IMR-90 (cell line): ENCODE data around the gene RNF38. TPM values are rescaled to one million over a fixed set of nuclear protein-coding genes. Genes with fewer than 3 reads are reported as not detected.

Experiments
- ATAC-seq: fragments of 200-7000 bp; cut with Tn5 transposase; 2 replicates; pipeline ENCODE4 v1.9.1; 2020; ENCODE audit warnings: low read depth, mild to moderate bottlenecking, moderate library complexity
- BruUV-seq: library from RNA; stranded (reverse); fragments of 400-500 nt; replicated peaks from 2 replicates; lab custom pipeline; 2021; lab: Mats Ljungman, UMichigan
- CTCF ChIA-PET: fragments of 300-600 bp; formaldehyde crosslinking; extraction: SDS; loops from one replicate; lab custom pipeline; 2021; ENCODE audit warnings: antibody characterized with exemption; lab: Yijun Ruan, JAX
- POLR2A ChIA-PET: fragments of 300-600 bp; sonication (Branson Sonifier 250); formaldehyde crosslinking; loops from one replicate; lab custom pipeline; 2022; ENCODE audit warnings: antibody characterized with exemption; ENCODE audit not compliant: unreplicated experiment; lab: Charles Lee
- DNase-seq: peaks from one replicate; pipeline ENCODE4 v3.0.0; 2013
- H2AFZ ChIP-seq: replicated peaks from 2 replicates; pipeline ENCODE3; 2013; ENCODE audit warnings: low read length, mild to moderate bottlenecking; ENCODE audit not compliant: poor library complexity
- H2AK5ac ChIP-seq: 2 replicates; pipeline ENCODE4 v1.6.1; 2013; ENCODE audit warnings: low read depth, low read length, inconsistent platforms
- H2AK9ac ChIP-seq: replicated peaks from 2 replicates; pipeline ENCODE3; 2013; ENCODE audit warnings: mild to moderate bottlenecking, low read depth, low read length, moderate library complexity; ENCODE audit not compliant: poor library complexity
- H2BK120ac ChIP-seq: 2 replicates; pipeline ENCODE4 v1.6.1; 2013; ENCODE audit warnings: low read depth, low read length, inconsistent platforms
- H2BK15ac ChIP-seq: 3 replicates; pipeline ENCODE4 v1.6.1; 2013; ENCODE audit warnings: low read depth, low read length, inconsistent platforms
- H2BK20ac ChIP-seq: 2 replicates; pipeline ENCODE4 v1.6.1; 2013; ENCODE audit warnings: low read depth, mild to moderate bottlenecking, inconsistent platforms, low read length, moderate library complexity
- H2BK5ac ChIP-seq: 2 replicates; pipeline ENCODE4 v1.6.1; 2013; ENCODE audit warnings: mild to moderate bottlenecking, low read depth, low read length, inconsistent platforms; ENCODE audit not compliant: poor library complexity, severe bottlenecking
- H3K14ac ChIP-seq: replicated peaks from 2 replicates; pipeline ENCODE4 v1.6.1; 2013; ENCODE audit warnings: low read depth, low read length, inconsistent platforms
- H3K18ac ChIP-seq: 2 replicates; pipeline ENCODE4 v1.6.1; 2013; ENCODE audit warnings: low read depth, low read length, control low read depth
- H3K23ac ChIP-seq: 2 replicates; pipeline ENCODE4 v1.6.1; 2013; ENCODE audit warnings: low read depth, low read length, inconsistent platforms
- H3K27ac ChIP-seq: 2 replicates; pipeline ENCODE4 v1.5.1; 2013; ENCODE audit warnings: mild to moderate bottlenecking, control low read depth, low read length; ENCODE audit not compliant: insufficient read depth
- H3K27me3 ChIP-seq: 2 replicates; pipeline ENCODE4 v1.6.1; 2013; ENCODE audit warnings: low read length; ENCODE audit not compliant: control insufficient read depth, insufficient read depth
- H3K36me3 ChIP-seq: 2 replicates; pipeline ENCODE4 v1.6.1; 2013; ENCODE audit warnings: low read length, mixed read lengths; ENCODE audit not compliant: control insufficient read depth, insufficient read depth
- H3K4ac ChIP-seq: 2 replicates; pipeline ENCODE4 v1.6.1; 2013; ENCODE audit warnings: low read depth, low read length, inconsistent platforms
- H3K4me1 ChIP-seq: 2 replicates; pipeline ENCODE4 v1.6.1; 2013; ENCODE audit warnings: low read length, mixed read lengths; ENCODE audit not compliant: control insufficient read depth, insufficient read depth
- H3K4me2 ChIP-seq: 2 replicates; pipeline ENCODE4 v1.6.1; 2013; ENCODE audit warnings: low read depth, mild to moderate bottlenecking, control low read depth, low read length, moderate library complexity
- H3K4me3 ChIP-seq: 2 replicates; pipeline ENCODE4 v1.5.1; 2013; ENCODE audit warnings: low read depth, mild to moderate bottlenecking, control low read depth, low read length, moderate library complexity; ENCODE audit not compliant: insufficient read depth
- H3K56ac ChIP-seq: 2 replicates; pipeline ENCODE4 v1.6.1; 2013; ENCODE audit warnings: low read length, inconsistent platforms; ENCODE audit not compliant: insufficient read depth; ENCODE audit errors: extremely low read depth
- H3K79me1 ChIP-seq, 2 experiments: 2 replicates each; pipeline ENCODE4 v1.6.1; 2013; ENCODE audit warnings: low read length in 2 of 2, inconsistent platforms in 1 of 2, low read depth in 1 of 2
- H3K9ac ChIP-seq: 2 replicates; pipeline ENCODE4 v1.6.1; 2013; ENCODE audit warnings: low read depth, low read length, control low read depth
- H3K9me1 ChIP-seq: 2 replicates; pipeline ENCODE4 v1.6.1; 2013; ENCODE audit warnings: low read length, inconsistent platforms; ENCODE audit not compliant: insufficient read depth
- H3K9me3 ChIP-seq: 2 replicates; pipeline ENCODE4 v1.6.1; 2013; ENCODE audit warnings: low read length; ENCODE audit not compliant: control insufficient read depth, insufficient read depth
- H4K20me1 ChIP-seq: 2 replicates; pipeline ENCODE4 v1.6.1; 2013; ENCODE audit warnings: low read length, inconsistent platforms; ENCODE audit not compliant: insufficient read depth
- H4K5ac ChIP-seq: 2 replicates; pipeline ENCODE4 v1.6.1; 2013; ENCODE audit warnings: mild to moderate bottlenecking, low read depth, low read length, control low read depth
- H4K8ac ChIP-seq, 2 experiments: 2 replicates each; pipeline ENCODE4 v1.6.1; 2013; ENCODE audit warnings: low read depth in 2 of 2, low read length in 2 of 2, control low read depth in 1 of 2, inconsistent platforms in 1 of 2
- H4K91ac ChIP-seq: 2 replicates; pipeline ENCODE4 v1.6.1; 2013; ENCODE audit warnings: low read depth, low read length, inconsistent platforms; ENCODE audit not compliant: insufficient read depth
- BHLHE40 ChIP-seq: fragments of 150-350 bp; IDR thresholded peaks from 2 replicates; pipeline ENCODE4 v1.6.1; 2016; ENCODE audit warnings: mild to moderate bottlenecking, low read depth, low read length
- CHD1 ChIP-seq: IDR thresholded peaks from 2 replicates; pipeline ENCODE4 v1.6.1; 2012; ENCODE audit warnings: low read depth, low read length, improper control_type of control experiment
- ELK1 ChIP-seq: fragments of 150-350 bp; IDR thresholded peaks from 2 replicates; pipeline ENCODE4 v1.6.1; 2016; ENCODE audit warnings: low read depth, mild to moderate bottlenecking, low read length, moderate library complexity, borderline replicate concordance
- FOS ChIP-seq: fragments of 150-350 bp; IDR thresholded peaks from 2 replicates; pipeline ENCODE4 v1.6.1; 2016; ENCODE audit warnings: low read depth, low read length
- MAFK ChIP-seq: IDR thresholded peaks from 2 replicates; pipeline ENCODE4 v1.6.1; 2012; ENCODE audit warnings: low read depth, low read length, improper control_type of control experiment
- NFE2L2 ChIP-seq: fragments of 150-350 bp; IDR thresholded peaks from 2 replicates; pipeline ENCODE4 v1.6.1; 2016; ENCODE audit warnings: low read depth, mild to moderate bottlenecking, low read length
- POLR2A ChIP-seq: IDR thresholded peaks from 2 replicates; pipeline ENCODE4 v1.6.1; 2012; ENCODE audit warnings: mild to moderate bottlenecking, low read depth, low read length
- RAD21 ChIP-seq: IDR thresholded peaks from 2 replicates; pipeline ENCODE4 v1.6.1; 2012; ENCODE audit warnings: low read length, improper control_type of control experiment
- USF2 ChIP-seq: fragments of 150-350 bp; IDR thresholded peaks from 2 replicates; pipeline ENCODE4 v1.6.1; 2017; ENCODE audit warnings: mild to moderate bottlenecking, antibody characterized with exemption, low read length, low read depth
- dilution Hi-C: fragments of 300-500 bp; cut with HindIII; formaldehyde crosslinking; loops from one replicate; pipeline ENCODE4 v1.14.3; 2018; ENCODE audit warnings: low sequenced_read_pairs; ENCODE audit not compliant: unreplicated experiment
- in situ Hi-C: fragments of 300-500 bp; cut with MboI; formaldehyde crosslinking; loops from 3 replicates; pipeline ENCODE4 v1.14.3; 2019; ENCODE audit warnings: low sequenced_read_pairs, inconsistent platforms, mixed read lengths
- intact Hi-C: fragments of 100-400 bp; cut with micrococcal nuclease; formaldehyde crosslinking; loops from 2 replicates; pipeline ENCODE4 v1.10.0; 2022
- polyA plus RNA-seq, 3 experiments: library from polyadenylated mRNA; depleted of rRNA; stranded (reverse); fragments of >200 nt; gene quantifications; 2 replicates each; pipeline ENCODE4 v1.2.3, GENCODE V29; 2012; ENCODE audit warnings: low replicate concordance in 1 of 3
- total RNA-seq: library from RNA; depleted of rRNA; stranded (reverse); fragments of >200 nt; gene quantifications from 2 replicates; pipeline ENCODE4 v1.2.3, GENCODE V29; 2012

The RNF38 gene
- total and polyA plus RNA-seq, 2 of the 4 experiments (the other 2 are of a cell fraction) = 8.8 to 11.2 TPM

GRCh38 chr9:36316049-36316448 lies 84.0 kb downstream of the RNF38 start:
- Histone ChIP-seq H2AFZ (no peak overlapping the region), H3K9me3 (no peaks in the 10 kb centered on the region), H3K23ac (no peak overlapping the region), H2BK20ac (no peak overlapping the region), H3K36me3 (no peaks in the 10 kb centered on the region), H2BK5ac (no peak overlapping the region), H2BK120ac (no peak overlapping the region), H3K4me1 (no peaks in the 10 kb centered on the region), H3K9ac (no peak overlapping the region), H3K4me3 (no peak overlapping the region), H3K79me1 (no peaks in the 10 kb centered on the region), H2BK15ac (no peak overlapping the region), H4K8ac (no peak overlapping the region), H3K9me1 (no peaks in the 10 kb centered on the region), H4K20me1 (no peaks in the 10 kb centered on the region), H2AK5ac (no peak overlapping the region), H3K4me2 (no peak overlapping the region), H3K18ac (no peak overlapping the region), H3K27me3 (peaks cover 3% of the 10 kb centered on the region; the same call in 1 of the 2 replicates), H4K5ac (no peak overlapping the region), H3K56ac (no peak overlapping the region), H3K4ac (no peak overlapping the region), H4K91ac (no peak overlapping the region), H3K14ac (no peak overlapping the region), H2AK9ac (no peak overlapping the region), H3K27ac (no peak overlapping the region)
- in situ Hi-C loops (no loop called here), intact Hi-C loops (no loop called here), dilution Hi-C loops (no loop called here)
- DNase-seq (no peak), ATAC-seq (no peak)
- POLR2A ChIA-PET = no interaction called here
- no peak for TF ChIP-seq POLR2A
- TF ChIP-seq RAD21 = no peak
- no peak for TF ChIP-seq CHD1
- no peak for TF ChIP-seq NFE2L2
- no peak for TF ChIP-seq FOS
- TF ChIP-seq ELK1 = no peak
- TF ChIP-seq USF2 = no peak
- no peak for TF ChIP-seq MAFK
- no peak for TF ChIP-seq BHLHE40
- CTCF ChIA-PET = interaction anchor here (0.6 kb wide), 1 partner anchor 12 kb away, joined by 4 read pairs; no protein-coding TSS in a partner anchor
- no TSS peak for BruUV-seq
